Body of pancreas (tissue), 4 donors: ENCODE results near the gene TRAK1. TPM values are rescaled to one million over a fixed set of nuclear protein-coding genes. Genes with fewer than 3 reads are reported as not detected.

ENCODE experiments used
- ATAC-seq: fragments of 150-250 bp; one replicate; pipeline ENCODE4 v1.9.1; 2016
- DNase-seq, 4 donors: peaks; one replicate each; pipeline ENCODE4 v3.0.0-alpha.2; 2019
- H3K27ac ChIP-seq, 4 donors: fragments of 200-600 bp; sonication (generic); 1 replicate in 3 of 4; 2 replicates in 1 of 4; pipeline versions ENCODE4 v1.5.1 to v1.6.1; 2016 to 2019; ENCODE audit warnings: mild to moderate bottlenecking in 1 of 4, mixed read lengths in 1 of 4, moderate library complexity in 1 of 4
- H3K27me3 ChIP-seq, 2 donors: fragments of 200-600 bp; sonication (generic); one replicate each; pipeline ENCODE4 v1.6.0; 2016; ENCODE audit warnings: mild to moderate bottlenecking in 1 of 2
- H3K36me3 ChIP-seq, 2 donors: fragments of 200-600 bp; sonication (generic); replicated peaks in 1 of 2; 2 replicates each; pipeline ENCODE4 v1.5.1; 2016; ENCODE audit warnings: low read depth in 2 of 2; ENCODE audit not compliant: insufficient read depth in 1 of 2
- H3K4me1 ChIP-seq: fragments of 200-600 bp; sonication (generic); one replicate; pipeline ENCODE4 v1.6.0; 2016
- H3K4me3 ChIP-seq, 2 donors: fragments of 200-600 bp; sonication (generic); 1 replicate in 1 of 2; 2 replicates in 1 of 2; pipeline ENCODE4 v1.5.1; 2016 to 2019
- H3K9me3 ChIP-seq, 3 donors: fragments of 200-600 bp; sonication (generic); 1 replicate in 2 of 3; 2 replicates in 1 of 3; pipeline ENCODE4 v1.5.1; 2016
- POLR2A ChIP-seq, 3 donors: fragments of 450-650 bp; IDR thresholded peaks; one replicate each; pipeline ENCODE4 v1.6.1; 2016; ENCODE audit warnings: antibody characterized with exemption in 3 of 3, mild to moderate bottlenecking in 2 of 3
- WGBS, 2 donors: methylation state at CpG; one replicate each; pipeline ENCODE4 v1.1.5; 2017; 5-methylcytosine and 5-hydroxymethylcytosine counted together
- intact Hi-C: fragments of 100-400 bp; cut with DNase I; formaldehyde crosslinking; loops from one replicate; pipeline ENCODE4 v1.15.1; 2023
- total RNA-seq, 2 donors: library from RNA; depleted of rRNA; stranded (reverse); fragments of >200 nt; gene quantifications; one replicate each; pipeline ENCODE4 v1.1.0, GENCODE V29; 2016
- TF ChIP-seq, protein P1 (sequence below), 7 experiments: fragments of 450-650 bp in 4 of 7; fragments of 200-600 bp in 3 of 7; sonication (generic) in 3 of 7; IDR thresholded peaks; one replicate each; pipeline ENCODE4 v1.5.1; 2016 to 2019; ENCODE audit warnings: antibody characterized with exemption in 7 of 7

The TRAK1 gene
- total RNA-seq, 2 donors from 2014 or later: 17.1 to 24.1 TPM

DNA sequence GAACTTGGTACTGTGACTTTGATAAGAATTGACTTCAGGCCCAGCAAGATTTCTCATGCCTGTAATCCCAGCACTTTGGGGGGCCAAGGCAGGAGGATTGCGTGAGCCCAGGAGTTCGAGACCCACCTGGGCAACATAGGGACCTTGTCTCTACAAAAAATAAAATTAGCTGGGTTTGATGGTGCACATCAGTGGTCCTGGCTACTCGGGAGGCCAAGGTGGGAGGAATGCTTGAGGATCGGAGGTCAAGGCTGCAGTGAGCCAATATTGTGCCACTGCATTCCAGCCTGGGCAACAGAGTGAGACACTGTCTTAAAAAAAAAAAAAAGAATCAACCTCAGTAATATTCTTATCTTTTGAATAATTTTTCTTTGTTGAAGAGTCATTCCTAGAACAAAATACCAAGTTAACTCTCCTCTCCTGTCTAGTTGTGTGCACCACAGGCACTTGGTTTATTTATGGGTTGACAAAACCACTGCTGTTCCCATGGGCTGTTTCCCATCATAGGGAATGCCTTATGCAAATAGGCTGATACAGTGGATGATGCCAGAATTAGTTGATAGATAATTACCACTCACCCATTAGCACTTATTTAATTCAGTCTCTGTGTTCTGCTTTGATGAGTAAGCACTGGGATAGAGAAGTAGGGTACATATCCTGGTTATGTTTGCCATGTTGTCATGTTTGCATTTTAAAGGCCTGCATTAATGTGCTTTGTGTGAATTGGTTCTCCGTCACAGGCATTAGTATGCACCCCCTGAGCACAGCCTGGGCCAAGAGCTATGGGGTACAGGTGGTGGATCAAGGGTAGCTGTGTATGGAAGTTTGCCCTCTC, 32.9 kb downstream of the TRAK1 start:
- H3K27me3 ChIP-seq: no peaks in the 10 kb centered on the region
- no peak overlapping the region for H3K4me3 ChIP-seq
- no peaks in the 10 kb centered on the region for H3K36me3 ChIP-seq
- intact Hi-C loops: loop anchor here (10.0 kb wide), 1 partner anchor 71 kb away; no protein-coding TSS in a partner anchor
- no peak overlapping the region for H3K27ac ChIP-seq
- TF ChIP-seq POLR2A (IDR thresholded peaks at IDR 0.05): no peak
- TF ChIP-seq, protein P1, sequence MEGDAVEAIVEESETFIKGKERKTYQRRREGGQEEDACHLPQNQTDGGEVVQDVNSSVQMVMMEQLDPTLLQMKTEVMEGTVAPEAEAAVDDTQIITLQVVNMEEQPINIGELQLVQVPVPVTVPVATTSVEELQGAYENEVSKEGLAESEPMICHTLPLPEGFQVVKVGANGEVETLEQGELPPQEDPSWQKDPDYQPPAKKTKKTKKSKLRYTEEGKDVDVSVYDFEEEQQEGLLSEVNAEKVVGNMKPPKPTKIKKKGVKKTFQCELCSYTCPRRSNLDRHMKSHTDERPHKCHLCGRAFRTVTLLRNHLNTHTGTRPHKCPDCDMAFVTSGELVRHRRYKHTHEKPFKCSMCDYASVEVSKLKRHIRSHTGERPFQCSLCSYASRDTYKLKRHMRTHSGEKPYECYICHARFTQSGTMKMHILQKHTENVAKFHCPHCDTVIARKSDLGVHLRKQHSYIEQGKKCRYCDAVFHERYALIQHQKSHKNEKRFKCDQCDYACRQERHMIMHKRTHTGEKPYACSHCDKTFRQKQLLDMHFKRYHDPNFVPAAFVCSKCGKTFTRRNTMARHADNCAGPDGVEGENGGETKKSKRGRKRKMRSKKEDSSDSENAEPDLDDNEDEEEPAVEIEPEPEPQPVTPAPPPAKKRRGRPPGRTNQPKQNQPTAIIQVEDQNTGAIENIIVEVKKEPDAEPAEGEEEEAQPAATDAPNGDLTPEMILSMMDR (IDR thresholded peaks at IDR 0.05): no peak
- DNase-seq (no peak), ATAC-seq (no peak)
- WGBS, 2 donors: 90 to 96% methylated on average over 3 to 5 of the region's 5 CpGs
- H3K4me1 ChIP-seq: peaks cover 32% of the 10 kb centered on the region
- no peaks in the 10 kb centered on the region for H3K9me3 ChIP-seq

DNA sequence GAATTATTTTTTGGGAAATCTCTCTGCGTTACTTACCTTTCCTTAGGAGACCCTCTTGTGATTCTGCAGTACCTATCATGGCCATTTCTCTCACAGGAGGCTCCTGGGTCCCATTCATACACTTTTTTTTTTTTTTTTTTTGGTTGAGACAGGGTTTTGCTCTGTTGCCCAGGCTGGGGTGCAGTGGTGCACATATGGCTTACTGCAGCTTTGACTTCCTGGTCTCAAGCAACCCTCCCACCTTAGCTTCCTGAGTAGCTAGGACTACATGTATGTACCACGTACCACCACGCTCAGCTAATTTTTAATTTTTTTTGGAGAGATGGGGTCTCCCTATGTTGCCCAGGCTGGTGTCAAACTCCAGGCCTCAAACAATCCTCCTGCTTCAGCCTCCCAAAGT, 36.1 kb downstream of the TRAK1 start:
- H3K4me1 ChIP-seq: peaks cover 41% of the 10 kb centered on the region

DNA sequence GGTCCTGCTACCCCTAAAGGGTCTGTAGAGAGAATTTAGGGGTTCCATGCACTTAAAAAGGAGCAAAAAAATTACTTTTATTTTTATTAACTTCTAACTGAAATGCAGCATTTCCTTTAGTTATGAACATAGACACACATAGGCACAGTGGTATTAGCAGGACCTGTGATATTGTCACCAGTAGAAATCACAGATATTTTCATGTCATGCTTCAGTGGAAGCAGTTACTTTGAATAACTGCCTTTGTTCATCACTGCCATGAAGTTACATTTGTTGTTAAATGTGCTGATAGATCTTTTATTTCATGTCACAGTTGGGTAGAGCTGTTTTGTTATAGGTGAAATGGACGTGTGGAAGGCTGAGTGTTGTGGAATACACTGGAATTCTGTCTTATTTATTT, 37.4 kb downstream of the TRAK1 start:
- ATAC-seq: no peak
- DNase-seq: no peak
- H3K27ac ChIP-seq: no peak overlapping the region
- TF ChIP-seq POLR2A (IDR thresholded peaks at IDR 0.05): no peak
- intact Hi-C loops: loop anchor here (10.0 kb wide), 1 partner anchor 66 kb away; no protein-coding TSS in a partner anchor
- no peak overlapping the region for H3K4me3 ChIP-seq
- 60 to 83% methylated on average over 1 of the region's 1 CpG for WGBS, 2 donors
- H3K27me3 ChIP-seq: no peaks in the 10 kb centered on the region
- peaks cover 28% of the 10 kb centered on the region for H3K4me1 ChIP-seq
- H3K9me3 ChIP-seq: no peaks in the 10 kb centered on the region
- no peaks in the 10 kb centered on the region for H3K36me3 ChIP-seq

More for the DNA sequence above, 36.1 kb downstream of the TRAK1 start:
- 97 to 98% methylated on average over 3 of the region's 3 CpGs for WGBS, 2 donors
- no peak for DNase-seq
- H3K36me3 ChIP-seq: no peaks in the 10 kb centered on the region
- intact Hi-C loops: loop anchor here (10.0 kb wide), 1 partner anchor 68 kb away; no protein-coding TSS in a partner anchor
- no peaks in the 10 kb centered on the region for H3K9me3 ChIP-seq
- no peak overlapping the region for H3K27ac ChIP-seq
- H3K27me3 ChIP-seq: no peaks in the 10 kb centered on the region
- TF ChIP-seq, protein P1 (IDR thresholded peaks at IDR 0.05): no peak
- H3K4me3 ChIP-seq: no peak overlapping the region
- no peak for ATAC-seq

DNA sequence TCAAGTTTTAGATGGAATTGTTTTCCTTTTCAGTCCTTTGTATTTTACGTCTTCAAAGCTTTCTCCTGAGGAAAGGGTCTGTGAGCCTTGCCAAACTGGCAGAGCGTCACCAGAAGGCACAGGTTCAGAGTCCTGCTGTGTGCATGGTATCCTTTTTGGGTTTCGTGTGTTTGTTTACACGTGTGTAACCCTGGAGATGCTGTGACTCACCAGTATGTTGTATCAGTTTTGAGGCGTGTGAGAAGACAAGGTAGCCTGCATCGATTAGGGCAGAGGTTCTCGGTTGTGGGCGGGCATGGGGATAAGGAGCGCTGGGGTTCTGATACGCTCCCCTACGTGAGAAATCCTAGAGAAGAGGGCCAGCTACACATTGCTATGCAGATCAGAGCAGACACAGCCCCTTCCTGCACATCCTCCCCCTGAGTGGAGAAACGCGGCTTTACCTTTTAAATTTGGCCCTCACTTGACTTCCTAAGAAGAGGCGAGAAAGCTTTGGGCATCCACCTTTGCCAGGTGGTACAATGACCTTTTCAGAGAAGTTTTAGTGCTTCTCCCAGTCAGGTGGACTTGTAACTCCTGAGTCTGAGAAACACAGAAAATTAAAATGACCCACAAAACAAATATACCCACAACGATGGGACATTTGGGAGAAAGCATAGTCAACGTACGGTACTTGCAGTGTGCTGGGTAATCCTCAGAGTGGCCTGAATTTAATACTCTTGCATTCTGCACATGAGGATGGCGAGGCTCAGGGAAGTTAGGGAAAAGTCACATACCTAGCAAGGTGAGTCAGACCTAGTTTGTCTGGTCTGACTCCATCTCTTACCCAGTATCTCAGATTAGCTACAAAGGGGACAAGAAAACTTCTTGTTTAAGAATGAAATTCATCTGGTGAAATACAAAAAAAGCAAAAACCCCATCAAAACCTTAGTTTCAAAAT, 38.1 kb downstream of the TRAK1 start:
- WGBS, 2 donors: 70 to 71% methylated on average over 18 of the region's 18 CpGs
- no peaks in the 10 kb centered on the region for H3K9me3 ChIP-seq
- peaks cover 26% of the 10 kb centered on the region for H3K4me1 ChIP-seq
- H3K27me3 ChIP-seq: no peaks in the 10 kb centered on the region
- peak; percentile 45 to 61 (median 48) for DNase-seq
- peak; percentile 84 for ATAC-seq
- TF ChIP-seq POLR2A (IDR thresholded peaks at IDR 0.05): no peak
- TF ChIP-seq, protein P1 (IDR thresholded peaks at IDR 0.05): no peak
- H3K27ac ChIP-seq: peak overlapping the region in 2 of 4 donors; percentile 41 to 60
- intact Hi-C loops: loop anchor here (10.0 kb wide), 1 partner anchor 66 kb away; no protein-coding TSS in a partner anchor
- no peaks in the 10 kb centered on the region for H3K36me3 ChIP-seq
- H3K4me3 ChIP-seq: no peak overlapping the region

DNA sequence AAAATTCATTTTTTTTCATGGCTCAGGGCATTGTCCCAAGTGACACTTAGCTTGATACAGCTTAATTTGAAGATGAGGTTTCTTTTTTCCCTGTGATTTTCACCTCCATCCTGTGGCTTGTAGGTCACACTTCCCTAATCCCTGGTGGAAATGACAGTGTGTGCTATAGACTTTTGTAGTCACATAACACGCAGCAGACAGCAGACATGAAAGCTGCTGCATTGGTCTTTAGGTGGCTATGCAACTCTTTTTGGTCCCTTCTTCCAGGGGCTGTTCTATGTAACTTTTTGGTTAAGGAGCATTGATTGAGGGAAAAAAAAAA, 38.8 kb downstream of the TRAK1 start:
- ATAC-seq (no peak), DNase-seq (no peak)
- intact Hi-C loops: no loop called here
- Histone ChIP-seq H3K27me3 (no peaks in the 10 kb centered on the region), H3K4me1 (peaks cover 26% of the 10 kb centered on the region), H3K4me3 (no peak overlapping the region), H3K27ac (peak overlapping the region in 2 of 4 donors; percentile 54 to 60), H3K9me3 (no peaks in the 10 kb centered on the region), H3K36me3 (no peaks in the 10 kb centered on the region)
- TF ChIP-seq POLR2A (IDR thresholded peaks at IDR 0.05): no peak
- TF ChIP-seq, protein P1 (IDR thresholded peaks at IDR 0.05): no peak
- 45 to 54% methylated on average over 1 of the region's 1 CpG for WGBS, 2 donors
